HG03378 (cell line): ENCODE data around the gene ABCC4.

Experiments used
- ATAC-seq: cut with Tn5 transposase; IDR thresholded peaks from one replicate; pipeline ENCODE4 v1.9.1; 2021; ENCODE audit warnings: mild to moderate bottlenecking, moderate library complexity; ENCODE audit not compliant: unreplicated experiment

ABCC4 gene

GRCh38 chr13:95003019-95003813, 298.0 kb downstream of the ABCC4 start:
- ATAC-seq = no peak

GRCh38 chr13:95002126-95002525, 299.1 kb downstream of the ABCC4 start:
- no peak for ATAC-seq

- no peak for ATAC-seq
Observed at GRCh38 chr13:94999871-95000270, 301.4 kb downstream of the ABCC4 start.

- ATAC-seq = no peak
Observed at GRCh38 chr13:94997126-94997525, 304.1 kb downstream of the ABCC4 start.

- no peak for ATAC-seq
Observed at GRCh38 chr13:94996445-94996844, 304.8 kb downstream of the ABCC4 start.

GRCh38 chr13:94994506-94994905, 306.7 kb downstream of the ABCC4 start:
- no peak for ATAC-seq

GRCh38 chr13:94993616-94994015, 307.6 kb downstream of the ABCC4 start:
- no peak for ATAC-seq

GRCh38 chr13:94992036-94992960, 309.0 kb downstream of the ABCC4 start:
- ATAC-seq = no peak

- ATAC-seq = no peak
Observed at GRCh38 chr13:94988654-94989053, 312.6 kb downstream of the ABCC4 start.

- no peak for ATAC-seq
Observed at GRCh38 chr13:94987869-94988268, 313.4 kb downstream of the ABCC4 start.

GRCh38 chr13:94987081-94987480, 314.2 kb downstream of the ABCC4 start:
- ATAC-seq = no peak

- no peak for ATAC-seq
Observed at GRCh38 chr13:94984958-94985357, 316.3 kb downstream of the ABCC4 start.

GRCh38 chr13:94978516-94978915, 322.7 kb downstream of the ABCC4 start:
- no peak for ATAC-seq

GRCh38 chr13:94974015-94974951, 327.0 kb downstream of the ABCC4 start:
- no peak for ATAC-seq

GRCh38 chr13:94972262-94972661, 329.0 kb downstream of the ABCC4 start:
- ATAC-seq = no peak
